Stimulated activated CD4-positive, alpha-beta T cell treated with anti-CD3 and anti-CD28 coated beads, Interleukin-1b, Interleukin-23, amount 100 ng/mL, for 24 hours (primary cell): ENCODE measurements around the gene UBTD2.
A peak's percentile ranks its signal among the peaks of the same experiment; 100 is the strongest.
"Not testable (repeated sequence)": the region's sequence is repeated elsewhere in the genome, so short reads cannot be mapped to it uniquely, and the experiment has no call there.

Experiments
- DNase-seq, 4 experiments: peaks; one replicate each; pipeline ENCODE4 v3.0.0-alpha.2; 2020; ENCODE audit warnings: low read depth in 4 of 4, low spot score in 1 of 4

Gene UBTD2

GRCh38 chr5:172252501-172252900, 31.1 kb downstream of the UBTD2 start:
- no peak for DNase-seq

DNA sequence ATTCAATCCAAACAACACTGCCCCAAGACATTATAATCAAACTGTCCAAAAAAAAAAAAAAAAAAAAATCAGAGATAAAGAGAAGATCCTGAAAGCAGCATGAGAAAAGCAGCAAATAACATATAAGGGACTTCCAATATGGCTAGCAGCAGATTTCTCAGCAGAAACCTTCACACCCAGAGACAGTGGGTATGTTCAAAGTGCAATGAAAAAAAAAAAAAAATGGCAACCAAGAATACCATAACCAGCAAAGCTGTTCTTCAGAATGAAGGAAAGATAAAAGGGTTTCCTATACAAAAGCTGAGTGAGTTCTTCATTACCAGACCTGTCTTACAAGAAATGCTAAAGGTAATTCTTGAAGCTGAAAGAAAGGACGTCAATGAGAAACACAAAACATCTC, 32.1 kb downstream of the UBTD2 start:
- no peak for DNase-seq

DNA sequence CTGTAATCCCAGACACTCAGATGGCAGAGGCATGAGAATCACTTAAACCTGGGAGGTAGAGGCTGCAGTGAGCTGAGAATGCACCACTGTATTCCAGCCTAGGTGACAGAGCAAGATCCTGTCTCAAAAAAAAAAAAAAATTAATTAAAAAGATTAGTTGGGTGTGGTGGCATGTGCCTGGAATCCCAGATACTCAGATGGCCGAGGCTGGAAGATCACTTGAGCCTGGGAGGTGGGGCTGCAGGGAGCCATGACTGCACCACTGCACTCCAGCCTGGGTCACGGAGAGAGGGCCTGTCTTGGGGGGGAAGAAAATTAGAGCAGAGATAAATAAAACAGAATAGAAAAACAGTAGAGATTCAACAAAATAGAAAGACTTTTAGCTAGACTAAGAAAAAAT, 34.9 kb downstream of the UBTD2 start:
- no peak for DNase-seq

- DNase-seq: no peak
Measured at GRCh38 chr5:172245703-172246125, 37.9 kb downstream of the UBTD2 start.

- DNase-seq: no peak
Measured at GRCh38 chr5:172245046-172245445, 38.5 kb downstream of the UBTD2 start.

GRCh38 chr5:172243302-172243701, 40.3 kb downstream of the UBTD2 start:
- DNase-seq: no peak

- DNase-seq: no peak
Measured at GRCh38 chr5:172238334-172238733, 45.2 kb downstream of the UBTD2 start.

DNA sequence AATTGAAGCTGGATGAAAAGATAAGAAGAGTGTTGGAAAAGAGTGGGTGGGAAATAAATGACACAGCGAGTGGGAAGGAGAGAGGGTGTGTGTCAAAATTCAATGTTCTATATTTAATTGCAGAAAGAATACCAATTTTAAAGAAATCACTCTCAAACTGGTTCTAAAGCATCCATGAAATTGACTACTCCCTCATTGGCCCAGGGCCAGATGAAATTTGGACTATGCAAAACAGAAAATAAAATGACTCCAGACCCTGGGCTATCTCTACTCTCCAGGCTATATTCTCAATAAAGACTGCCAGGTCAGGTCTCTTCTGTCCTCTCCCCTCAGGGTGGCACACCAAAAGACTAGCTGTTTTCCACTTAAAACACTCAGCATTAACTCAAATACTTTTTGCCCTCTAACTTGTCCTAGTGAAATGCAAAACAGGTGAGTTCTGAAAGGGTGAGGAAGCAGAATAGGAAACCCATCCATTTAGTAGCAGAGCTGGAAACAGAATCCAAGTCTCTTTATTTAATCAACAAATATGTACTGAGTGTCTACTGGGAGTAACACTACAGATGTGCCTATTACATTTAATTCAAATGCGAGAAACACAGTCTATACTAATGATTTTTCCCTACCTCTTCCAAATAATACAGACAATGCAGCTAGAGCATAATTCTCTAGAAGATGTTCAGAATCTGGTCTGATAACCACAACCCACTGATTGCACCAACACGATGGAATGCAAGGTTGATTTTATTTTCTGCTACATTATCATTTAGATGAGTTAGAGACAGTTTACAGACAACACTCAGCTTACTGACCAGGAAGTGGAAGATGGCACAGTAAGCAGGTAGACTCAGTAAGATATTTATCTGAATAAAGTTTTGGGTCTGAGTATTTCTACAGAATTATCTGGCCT, 47.5 kb downstream of the UBTD2 start:
- DNase-seq: no peak

- DNase-seq: no peak
Measured at GRCh38 chr5:172235132-172235780, 48.3 kb downstream of the UBTD2 start.

DNA sequence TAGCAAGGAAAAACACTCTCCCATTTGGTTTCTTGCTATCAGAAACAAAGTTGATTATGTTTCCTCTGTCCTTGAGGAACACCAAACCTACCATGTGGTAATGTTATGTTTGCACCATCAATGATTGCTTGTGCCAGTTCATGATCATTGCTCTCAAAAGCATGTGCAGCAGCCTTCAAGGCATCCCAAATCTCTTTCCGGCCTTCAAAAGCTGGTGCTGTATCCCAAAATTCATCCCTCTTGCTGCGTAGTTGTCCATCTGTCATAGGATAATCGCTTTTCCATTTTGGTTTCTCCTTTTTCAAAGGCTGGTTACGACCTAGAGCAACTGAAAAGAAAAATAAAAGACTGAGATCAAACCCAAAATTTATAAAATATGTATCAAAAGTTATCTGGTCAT, 49.5 kb downstream of the UBTD2 start:
- no peak for DNase-seq

DNA sequence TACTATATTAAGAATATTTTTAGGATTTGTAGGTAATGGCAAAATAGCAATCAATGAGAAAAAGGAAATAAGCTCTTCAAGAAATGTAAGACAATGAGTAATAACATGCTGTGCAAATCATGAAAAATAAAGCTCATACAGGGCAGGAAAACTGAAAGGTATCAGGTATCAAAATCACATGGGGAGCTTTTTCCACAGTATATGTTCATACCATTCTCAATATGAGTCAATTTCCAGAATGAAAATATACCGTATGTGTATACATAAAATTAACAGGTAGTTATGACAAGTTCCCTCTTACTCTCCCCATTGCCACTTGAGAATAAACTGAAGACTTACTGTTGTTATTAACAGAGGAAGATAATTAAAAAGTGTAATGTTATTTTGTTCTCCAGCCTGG, 53.7 kb downstream of the UBTD2 start:
- no peak for DNase-seq

- DNase-seq: no peak
Measured at GRCh38 chr5:172224996-172225395, 58.6 kb downstream of the UBTD2 start.

GRCh38 chr5:172223901-172224873, 59.4 kb downstream of the UBTD2 start:
- DNase-seq: peak; percentile 6 to 52 (median 16)

- no peak for DNase-seq
Measured at GRCh38 chr5:172219296-172219695, 64.3 kb downstream of the UBTD2 start.

GRCh38 chr5:172216345-172216744, 67.2 kb downstream of the UBTD2 start:
- DNase-seq: no peak

DNA sequence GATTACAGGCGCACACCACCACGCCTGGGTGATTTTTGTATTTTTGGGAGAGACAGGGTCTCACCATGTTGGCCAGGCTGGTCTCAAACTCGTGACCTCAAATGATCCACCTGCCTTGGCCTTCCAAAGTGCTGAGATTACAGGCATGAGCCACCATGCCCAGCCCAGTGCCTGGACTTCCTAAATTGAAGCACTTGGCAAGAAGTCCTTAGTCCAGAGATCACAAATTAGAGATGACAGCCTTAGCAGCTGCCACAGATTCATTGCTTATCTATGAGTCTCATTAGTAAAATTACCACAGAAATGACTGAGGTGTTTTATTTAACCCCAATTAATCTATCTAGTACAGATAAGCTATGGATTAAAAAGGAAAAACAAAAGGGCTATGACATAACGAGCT, 70.4 kb downstream of the UBTD2 start:
- no peak for DNase-seq

DNA sequence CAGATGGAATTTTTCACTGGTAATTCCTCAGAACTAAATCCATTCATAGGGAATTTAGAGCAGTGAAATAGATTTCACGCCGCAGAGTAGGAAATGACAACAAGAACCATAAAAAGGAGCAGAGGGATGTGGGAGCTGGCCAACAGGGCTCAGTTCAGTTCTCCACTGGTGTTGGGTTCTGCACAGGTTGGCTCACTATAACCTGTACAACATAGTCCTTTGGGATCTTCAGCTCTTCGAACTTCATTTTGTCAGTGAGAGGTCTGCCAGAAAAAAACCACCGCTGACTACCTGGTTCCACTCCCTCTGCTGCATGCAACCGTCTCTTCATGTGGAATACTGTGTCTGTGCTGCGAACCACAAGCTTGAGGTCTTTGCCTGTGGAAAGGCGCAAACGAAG, 71.9 kb downstream of the UBTD2 start:
- DNase-seq: no peak

- DNase-seq: no peak
Measured at GRCh38 chr5:172209714-172210113, 73.8 kb downstream of the UBTD2 start.

DNA sequence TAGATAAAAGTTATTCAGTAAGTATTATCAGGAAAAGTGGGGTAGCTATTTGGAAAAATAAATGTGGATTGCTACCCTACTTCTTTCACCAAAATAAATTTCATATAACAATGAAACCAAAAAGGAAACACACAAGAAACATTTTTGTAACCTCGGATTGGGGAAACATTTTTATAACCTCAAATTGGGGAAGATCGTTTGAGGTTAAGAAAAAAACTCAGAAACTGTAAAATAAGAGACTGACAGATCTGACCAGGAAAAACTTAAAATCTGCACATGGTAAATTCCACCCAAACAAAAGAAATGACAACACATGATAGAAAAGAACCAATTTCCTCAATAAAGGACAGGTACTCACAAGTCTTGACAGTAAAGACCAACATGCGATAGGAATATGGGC, 76.1 kb downstream of the UBTD2 start:
- no peak for DNase-seq

DNA sequence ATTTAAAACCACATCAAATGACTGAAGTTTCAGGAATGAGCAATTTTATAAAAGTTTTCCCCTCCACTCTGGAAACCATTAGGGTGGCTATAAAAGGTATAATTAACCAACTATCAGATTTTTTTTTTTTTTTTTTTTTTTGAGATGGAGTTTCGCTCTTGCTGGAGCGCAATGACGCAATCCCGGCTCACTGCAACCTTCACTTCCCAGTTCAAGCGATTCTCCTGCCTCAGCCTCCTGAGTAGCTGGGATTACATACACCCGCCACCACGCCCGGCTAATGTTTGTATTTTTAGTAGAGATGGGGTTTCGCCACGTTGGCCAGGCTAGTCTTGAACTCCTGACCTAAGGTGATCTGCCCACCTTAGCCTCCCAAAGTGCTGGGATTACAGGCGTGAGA, 77.6 kb downstream of the UBTD2 start:
- not testable (repeated sequence) for DNase-seq

DNA sequence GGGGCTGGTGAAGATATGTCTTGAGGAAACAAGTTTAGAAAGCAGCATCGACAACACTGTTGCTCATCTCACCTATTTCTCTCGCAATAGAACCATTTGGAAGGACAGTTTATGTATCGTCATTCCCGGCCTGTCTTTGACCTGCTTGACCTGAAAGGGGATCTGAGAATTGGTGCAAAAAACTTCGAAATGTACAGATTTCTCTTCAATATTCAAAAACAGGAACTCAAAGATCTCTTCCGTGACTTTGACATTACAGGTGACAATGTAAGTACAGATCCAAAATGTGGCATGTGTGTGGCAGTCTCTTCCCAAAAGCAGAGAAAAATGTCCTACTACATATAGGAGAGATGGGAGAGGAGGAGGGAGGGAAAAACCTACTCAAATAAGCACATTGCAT, 83.1 kb downstream of the UBTD2 start:
- no peak for DNase-seq
